H1 (cell line): ENCODE measurements around the gene PPP2R2C. TPM values are rescaled to one million over a fixed set of nuclear protein-coding genes. Genes with fewer than 3 reads are reported as not detected.

ENCODE experiments used
- CHD7 ChIP-seq: fragments of 300-600 bp; sonication (generic); IDR thresholded peaks from 2 replicates; pipeline ENCODE4 v1.7.1; 2012; ENCODE audit warnings: low read length, moderate library complexity, mild to moderate bottlenecking, inconsistent platforms; ENCODE audit not compliant: insufficient replicate concordance
- KDM5A ChIP-seq: fragments of 200-600 bp; IDR thresholded peaks from 2 replicates; pipeline ENCODE4 v1.7.1; 2012; ENCODE audit warnings: mild to moderate bottlenecking, low read length, inconsistent platforms, mixed read lengths
- PHF8 ChIP-seq: fragments of 200-600 bp; sonication (generic); conservative IDR thresholded peaks from 2 replicates; pipeline ENCODE4 v1.7.1; 2012; ENCODE audit warnings: low read depth, mild to moderate bottlenecking, inconsistent platforms, low read length, moderate library complexity
- TEAD4 ChIP-seq: IDR thresholded peaks from 2 replicates; pipeline ENCODE4 v1.6.1; 2012; ENCODE audit warnings: low read depth, low read length, inconsistent platforms, mixed read lengths
- polyA plus RNA-seq, 7 experiments: library from polyadenylated mRNA; depleted of rRNA in 3 of 7; stranded (reverse) in 5 of 7; unstranded in 2 of 7; fragments of >200 nt in 5 of 7; fragments of 200-250 nt in 2 of 7; gene quantifications; 1 replicate in 5 of 7; 2 replicates in 1 of 7; 4 replicates in 1 of 7; pipeline versions ENCODE4 v1.2.1 to v1.2.3, GENCODE V29; 2011 to 2013; ENCODE audit warnings: missing spikeins in 2 of 7, mixed read lengths in 2 of 7
- total RNA-seq: library from RNA; stranded (reverse); fragmentation: NEBNext Ultra II Directional; extraction: Animal tissue kit (Norgen Biotek cat#: 25700); gene quantifications from 2 replicates; pipeline ENCODE4 v1.2.1, GENCODE V29; 2021

PPP2R2C gene
- total and polyA plus RNA-seq, 2 of the 8 experiments (the other 6 are each of a cell fraction or from before 2014, with no cell fraction given): 6.4 TPM

GRCh38 chr4:6301051-6301731 lies 171.2 kb downstream of the PPP2R2C start (continued):
- TF ChIP-seq CHD7: no peak
- TF ChIP-seq KDM5A: no peak
- TF ChIP-seq TEAD4: no peak
- TF ChIP-seq PHF8: no peak
